G401 (cell line): Measurements from ENCODE around the gene CDYL. TPM values are rescaled to one million over a fixed set of nuclear protein-coding genes. Genes with fewer than 3 reads are reported as not detected.

Source experiments
- total RNA-seq: library from RNA; depleted of rRNA; stranded (reverse); fragments of >200 nt; shearing (Covaris generic); gene quantifications from 2 replicates; pipeline ENCODE4 v1.2.3, GENCODE V29; 2014; rRNA removed

Gene CDYL
- total RNA-seq, 1 experiment from 2014 or later = 22.6 TPM

Other genes starting within 250 kb of the CDYL start
- 13.6 and 38.7 TPM in 2 replicates for gene RPP40, start 227.6 kb downstream of the CDYL start, total RNA-seq